C4-2B (cell line): ENCODE data around the gene CYP27C1.

ENCODE experiments used
- ZFX ChIP-seq: fragments of 450-650 bp; IDR thresholded peaks from 2 replicates; pipeline ENCODE4 v1.6.1; 2017
- TF ChIP-seq, protein P1 (sequence below): fragments of 450-650 bp; conservative IDR thresholded peaks from 2 replicates; pipeline ENCODE4 v1.5.1; 2017; ENCODE audit warnings: mild to moderate bottlenecking

DNA sequence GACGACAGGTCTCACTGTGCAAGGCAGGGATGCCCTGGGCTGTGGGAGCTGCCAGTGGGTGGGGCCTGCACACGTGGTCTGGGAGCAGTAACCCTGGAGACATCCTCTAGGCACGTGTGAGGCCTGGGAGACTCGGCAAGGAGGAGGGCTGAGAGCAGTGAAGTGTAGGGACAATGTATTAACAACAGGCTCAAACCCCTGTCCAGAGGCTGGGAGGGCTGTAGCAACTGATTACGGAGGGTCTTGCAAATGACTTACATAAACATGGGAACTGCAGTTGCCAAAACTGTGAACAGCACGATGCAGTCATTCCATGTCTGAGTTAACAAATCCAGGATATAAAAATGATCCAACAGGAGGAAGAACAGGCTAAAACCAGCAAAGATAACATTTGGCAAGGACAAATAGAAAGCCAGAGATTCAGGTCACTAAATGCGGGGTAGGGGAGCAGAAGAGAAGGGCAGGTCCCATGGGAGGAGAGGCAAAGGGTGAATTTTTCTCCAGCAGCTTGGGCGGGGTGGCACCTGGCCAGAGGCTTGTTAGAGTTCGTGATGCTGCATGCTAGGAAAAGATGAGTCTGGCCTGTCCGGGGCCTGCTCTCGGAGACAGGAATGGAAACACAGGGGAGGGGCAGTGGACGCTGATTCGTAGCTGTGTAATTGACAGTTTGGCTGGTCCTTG is 44.9 kb downstream of the CYP27C1 start:
- TF ChIP-seq, protein P1, sequence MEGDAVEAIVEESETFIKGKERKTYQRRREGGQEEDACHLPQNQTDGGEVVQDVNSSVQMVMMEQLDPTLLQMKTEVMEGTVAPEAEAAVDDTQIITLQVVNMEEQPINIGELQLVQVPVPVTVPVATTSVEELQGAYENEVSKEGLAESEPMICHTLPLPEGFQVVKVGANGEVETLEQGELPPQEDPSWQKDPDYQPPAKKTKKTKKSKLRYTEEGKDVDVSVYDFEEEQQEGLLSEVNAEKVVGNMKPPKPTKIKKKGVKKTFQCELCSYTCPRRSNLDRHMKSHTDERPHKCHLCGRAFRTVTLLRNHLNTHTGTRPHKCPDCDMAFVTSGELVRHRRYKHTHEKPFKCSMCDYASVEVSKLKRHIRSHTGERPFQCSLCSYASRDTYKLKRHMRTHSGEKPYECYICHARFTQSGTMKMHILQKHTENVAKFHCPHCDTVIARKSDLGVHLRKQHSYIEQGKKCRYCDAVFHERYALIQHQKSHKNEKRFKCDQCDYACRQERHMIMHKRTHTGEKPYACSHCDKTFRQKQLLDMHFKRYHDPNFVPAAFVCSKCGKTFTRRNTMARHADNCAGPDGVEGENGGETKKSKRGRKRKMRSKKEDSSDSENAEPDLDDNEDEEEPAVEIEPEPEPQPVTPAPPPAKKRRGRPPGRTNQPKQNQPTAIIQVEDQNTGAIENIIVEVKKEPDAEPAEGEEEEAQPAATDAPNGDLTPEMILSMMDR = no peak
- no peak for TF ChIP-seq ZFX
